ENCODE measurements around the gene ARFIP1. TPM values are rescaled to one million over a fixed set of nuclear protein-coding genes. Genes with fewer than 3 reads are reported as not detected.
"Not testable (repeated sequence)": the region's sequence is repeated elsewhere in the genome, so short reads cannot be mapped to it uniquely, and the experiment has no call there.

Gene ARFIP1
- total RNA-seq, 1 experiment from 2014 or later: 27.0 TPM

- DNase-seq (ENCODE audit: low spot score): no peak
Observed at GRCh38 chr4:152896811-152897210, 117.1 kb downstream of the ARFIP1 start.

DNA sequence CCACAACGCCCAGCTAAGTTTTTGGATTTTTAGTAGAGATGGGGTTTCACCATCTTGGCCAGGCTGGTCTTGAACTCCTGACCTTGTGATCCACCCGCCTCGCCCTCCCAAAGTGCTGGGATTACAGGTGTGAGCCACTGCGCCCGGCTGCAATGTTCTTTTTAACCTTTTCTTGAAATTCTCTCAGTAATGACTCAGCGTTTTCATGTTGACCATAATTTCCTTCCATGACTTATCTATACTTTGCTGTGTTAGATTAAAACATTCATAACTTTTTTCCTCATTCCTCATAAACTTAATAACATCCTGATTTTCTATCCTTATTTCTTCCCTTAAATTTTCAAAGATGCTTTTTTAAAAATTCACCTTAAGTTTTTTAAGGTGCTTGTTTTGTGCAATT, 118.4 kb downstream of the ARFIP1 start:
- DNase-seq (ENCODE audit: low spot score): not testable (repeated sequence)

GRCh38 chr4:152898606-152899005, 118.9 kb downstream of the ARFIP1 start:
- DNase-seq (ENCODE audit: low spot score): no peak

DNA sequence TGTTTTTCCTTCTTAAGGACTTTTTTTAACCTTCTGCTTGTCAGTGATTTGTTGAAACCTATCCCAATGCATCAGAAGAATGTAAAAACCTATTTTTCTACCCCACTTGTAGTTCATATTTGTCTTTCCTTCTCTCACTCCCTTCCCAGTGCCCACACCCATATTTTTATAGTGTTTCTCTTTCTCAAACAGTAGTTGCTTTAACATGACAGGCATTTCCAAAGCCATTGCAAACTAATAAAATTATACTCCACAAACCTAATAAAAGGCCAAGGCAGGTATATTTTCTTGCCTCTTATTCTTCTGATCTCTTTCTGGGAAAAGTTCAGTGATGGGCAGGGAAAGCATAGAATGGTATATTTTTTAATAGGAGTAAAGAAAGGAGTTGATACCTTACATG, 120.6 kb downstream of the ARFIP1 start:
- no peak for DNase-seq (ENCODE audit: low spot score)

- no peak for DNase-seq (ENCODE audit: low spot score)
Observed at GRCh38 chr4:152901205-152901604, 121.5 kb downstream of the ARFIP1 start.

DNA sequence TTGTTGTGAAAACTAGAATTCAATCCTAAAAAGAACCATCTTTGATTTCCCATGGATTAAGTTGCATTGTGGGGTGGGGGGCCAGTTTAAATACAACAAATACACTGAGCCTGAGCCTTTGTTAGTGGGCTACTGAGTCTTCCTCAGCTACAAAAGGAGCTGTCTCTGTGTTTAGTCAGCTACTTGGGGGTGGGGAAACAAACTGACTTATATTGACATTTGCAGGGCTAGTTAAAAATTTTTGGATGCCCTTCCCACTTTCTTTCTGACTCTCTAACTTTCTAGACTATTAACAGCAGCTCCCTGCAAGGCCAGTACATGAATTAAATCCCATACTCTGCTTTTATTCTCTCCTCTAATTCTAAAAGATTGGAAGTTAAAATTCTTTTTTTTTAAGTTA, 123.9 kb downstream of the ARFIP1 start:
- no peak for DNase-seq (ENCODE audit: low spot score)

- DNase-seq (ENCODE audit: low spot score): no peak
Observed at GRCh38 chr4:152909901-152910300, 130.1 kb downstream of the ARFIP1 start.

- DNase-seq (ENCODE audit: low spot score): no peak
Observed at GRCh38 chr4:152910521-152910920, 130.8 kb downstream of the ARFIP1 start.

- no peak for DNase-seq (ENCODE audit: low spot score)
Observed at GRCh38 chr4:152917543-152918395, 138.0 kb downstream of the ARFIP1 start.

DNA sequence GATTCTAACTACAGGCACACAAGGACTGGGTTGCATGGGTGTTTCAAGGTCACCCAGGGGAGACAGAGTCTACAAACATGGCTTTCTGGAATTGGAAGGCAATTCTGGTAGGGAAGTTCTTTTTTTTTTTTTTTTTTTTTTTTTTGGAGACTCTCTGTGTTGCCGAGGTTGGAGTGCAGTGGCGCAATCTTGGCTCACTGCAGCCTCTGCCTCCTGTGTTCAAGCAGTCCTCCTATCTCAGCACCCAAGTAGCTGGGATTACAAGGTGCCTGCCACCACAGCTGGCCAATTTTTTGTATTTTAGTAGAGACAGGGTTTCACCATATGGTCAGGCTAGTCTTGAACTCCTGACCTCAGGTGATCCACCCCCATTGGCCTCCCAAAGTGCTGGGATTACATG, 140.1 kb downstream of the ARFIP1 start:
- no peak for DNase-seq (ENCODE audit: low spot score)

DNA sequence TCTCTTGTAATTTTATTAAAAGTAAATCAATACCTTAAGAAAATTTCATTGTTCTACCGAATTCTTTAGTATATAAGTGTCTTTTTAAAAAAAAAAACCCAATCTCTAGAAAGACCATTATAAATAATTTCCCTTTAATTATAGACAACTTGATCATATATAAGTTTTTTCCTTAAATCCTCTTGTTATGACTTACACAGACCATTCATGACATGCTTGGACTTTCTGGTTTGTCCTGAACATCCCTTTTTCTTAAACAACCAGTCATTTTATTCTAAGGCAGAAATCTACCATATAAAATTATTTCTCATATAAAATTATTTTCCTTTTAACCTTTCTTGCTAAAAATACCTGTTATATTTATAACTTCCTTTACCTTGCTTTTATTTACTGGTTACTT, 141.0 kb downstream of the ARFIP1 start:
- DNase-seq (ENCODE audit: low spot score): no peak

- no peak for DNase-seq (ENCODE audit: low spot score)
Observed at GRCh38 chr4:152921284-152921683, 141.5 kb downstream of the ARFIP1 start.

GRCh38 chr4:152925851-152926250, 146.1 kb downstream of the ARFIP1 start:
- no peak for DNase-seq (ENCODE audit: low spot score)

DNA sequence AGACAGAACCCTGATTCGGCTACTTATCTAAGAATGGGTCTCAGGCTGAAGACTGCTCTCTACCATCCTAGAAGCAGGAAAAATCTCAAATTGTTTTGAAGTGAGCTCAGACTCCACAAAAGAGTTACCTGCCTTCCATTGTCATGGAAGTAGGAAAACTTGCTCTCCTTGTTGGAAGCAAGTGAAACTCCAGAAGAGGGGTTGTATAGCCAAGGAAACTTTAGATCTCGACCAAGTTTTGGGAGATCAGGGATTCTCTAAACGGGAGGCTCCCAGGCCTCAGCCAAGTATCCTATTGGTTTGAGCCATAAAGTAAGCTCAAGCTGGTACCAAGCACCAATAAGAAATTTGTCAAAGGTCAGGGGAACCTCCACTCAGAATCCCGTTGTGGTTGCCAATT, 147.2 kb downstream of the ARFIP1 start:
- no peak for DNase-seq (ENCODE audit: low spot score)

DNA sequence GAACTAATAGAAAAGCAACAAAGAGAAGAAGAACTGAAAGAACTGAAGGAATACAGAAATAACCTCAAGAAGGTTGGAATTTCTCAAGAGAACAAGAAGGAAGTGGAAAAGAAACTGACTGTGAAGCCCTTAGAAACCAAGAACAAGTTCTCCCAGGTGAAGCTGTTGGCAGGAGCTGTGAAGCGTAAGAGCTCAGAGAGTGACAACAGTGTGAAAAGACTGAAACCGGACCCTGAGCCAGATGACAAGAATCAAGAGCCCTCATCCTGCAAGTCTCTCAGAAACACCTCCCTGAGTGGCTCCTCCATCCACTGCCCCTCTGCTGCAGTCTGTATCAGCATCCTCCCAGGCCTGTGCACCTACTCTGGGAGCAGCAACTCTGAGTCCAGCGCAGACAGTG, 148.0 kb downstream of the ARFIP1 start:
- DNase-seq (ENCODE audit: low spot score): no peak

DNA sequence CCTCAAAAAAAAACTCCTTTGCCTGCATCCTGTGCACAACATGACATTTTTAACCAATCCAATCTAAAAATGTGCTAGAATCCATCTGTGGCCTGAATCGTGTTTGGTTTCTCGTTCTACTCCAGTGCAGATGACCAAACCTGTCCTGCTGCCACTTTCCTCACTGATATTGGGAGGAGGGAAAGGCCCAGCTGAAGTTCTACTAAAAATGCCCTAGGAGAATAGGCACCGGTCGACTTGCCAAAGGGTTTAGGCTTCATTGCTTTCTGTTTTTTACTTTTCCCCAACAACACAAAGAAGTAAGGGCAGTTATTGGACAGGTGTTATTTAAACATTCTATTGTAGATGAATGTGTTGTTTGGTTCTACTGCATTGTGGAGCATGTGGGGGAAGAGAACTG, 148.5 kb downstream of the ARFIP1 start:
- DNase-seq (ENCODE audit: low spot score): no peak

- no peak for DNase-seq (ENCODE audit: low spot score)
Observed at GRCh38 chr4:152929888-152930287, 150.1 kb downstream of the ARFIP1 start.

GRCh38 chr4:152935143-152935542, 155.4 kb downstream of the ARFIP1 start:
- peak; percentile 81 for DNase-seq (ENCODE audit: low spot score)

DNA sequence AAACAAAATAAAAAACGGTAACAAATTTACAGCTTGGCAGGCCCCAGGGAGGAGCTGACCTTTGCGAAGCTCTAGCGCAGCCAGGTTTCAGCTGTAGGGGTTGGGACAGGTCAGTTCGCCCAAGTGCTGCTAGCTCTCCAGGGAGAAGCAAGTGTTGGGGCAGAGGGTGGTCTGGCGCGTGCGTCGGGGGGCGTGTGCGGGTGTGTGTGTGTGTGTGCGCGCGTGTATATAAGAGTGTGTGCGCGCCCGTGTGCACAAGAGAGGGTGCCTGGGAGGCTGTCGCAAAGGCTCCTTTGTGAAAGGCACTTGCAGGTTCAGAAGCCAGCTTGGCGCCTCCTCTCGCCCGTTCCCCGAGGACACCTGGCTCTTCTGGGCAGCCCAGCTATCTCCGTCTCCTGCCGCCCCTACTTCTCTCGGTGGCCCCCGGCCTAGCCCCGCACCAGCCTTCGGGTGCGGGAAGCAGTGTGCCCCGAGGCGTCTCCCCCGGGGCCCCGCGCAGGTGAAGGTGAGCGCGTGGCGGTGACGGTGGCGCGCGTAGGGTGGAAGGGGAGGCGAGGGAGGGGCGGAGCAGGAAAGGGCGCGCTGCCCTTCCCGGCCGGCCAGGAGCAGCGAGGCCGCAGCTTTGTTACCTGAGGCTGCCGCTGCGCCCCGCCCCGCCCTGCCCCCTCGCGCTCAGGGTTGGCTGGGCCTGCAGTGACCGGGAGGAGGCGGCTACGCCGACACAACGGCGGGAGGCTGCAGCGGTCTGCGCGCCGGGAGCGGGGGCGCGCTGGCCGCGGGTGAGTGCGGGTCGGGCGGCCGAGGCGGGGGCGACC, 156.1 kb downstream of the ARFIP1 start, which contains the start of gene FHDC1:
Gene FHDC1 (plus strand): TSS at position 693 of the 815 bp plus-strand sequence. CDS start 6,735 bp downstream, outside the sequence.
- peak; percentile 86 for DNase-seq (ENCODE audit: low spot score)

DNA sequence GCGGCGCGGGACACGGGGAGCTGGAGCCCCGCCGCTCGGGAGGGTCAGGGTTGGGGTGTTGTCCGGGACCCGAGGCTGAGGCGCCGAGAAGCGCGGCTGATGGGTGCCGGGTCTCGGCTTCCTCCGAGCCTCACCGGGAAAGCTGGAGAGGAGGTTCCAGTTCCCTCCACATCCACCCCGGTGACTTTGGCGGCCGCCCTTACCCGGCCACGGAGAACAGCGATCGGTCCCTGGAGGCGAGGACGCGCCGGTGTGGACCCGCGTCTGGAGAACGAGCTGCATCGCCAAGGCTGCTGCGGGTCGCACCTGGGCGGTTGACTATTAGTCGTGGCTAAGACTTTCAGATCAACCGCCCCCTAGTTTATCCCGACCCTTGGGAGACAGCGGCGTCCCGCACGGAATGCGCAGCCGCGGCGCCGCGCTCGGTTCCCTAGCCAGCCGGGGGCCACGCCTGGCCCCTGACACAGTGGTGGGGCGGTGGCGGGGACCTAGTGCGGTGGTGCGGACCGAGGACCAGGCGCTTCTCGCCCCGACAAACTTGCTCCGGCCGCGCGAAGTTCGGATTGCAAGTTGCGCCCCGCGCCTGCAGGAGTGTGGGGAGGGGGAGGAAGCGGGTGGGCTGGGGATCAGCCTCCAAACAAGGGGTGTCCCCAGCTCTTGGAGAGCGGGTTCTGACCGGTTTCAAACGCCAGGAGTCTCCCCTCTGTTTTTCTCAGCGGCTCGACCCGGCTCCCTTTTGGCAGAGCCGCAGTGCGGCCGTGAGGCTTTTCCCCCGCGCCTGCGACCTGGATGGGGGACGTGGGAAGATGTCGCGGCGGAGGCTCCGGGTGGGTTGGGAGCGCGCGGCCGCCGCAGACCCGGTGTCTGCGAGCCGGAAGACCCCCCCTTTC, 156.9 kb downstream of the ARFIP1 start:
- DNase-seq (ENCODE audit: low spot score): peak; percentile 54
